ENCODE data around the gene IL23R. TPM values are rescaled to one million over a fixed set of nuclear protein-coding genes. Genes with fewer than 3 reads are reported as not detected.
A peak's percentile ranks its signal among the peaks of the same experiment; 100 is the strongest.

Gene IL23R
- total RNA-seq, 1 donor from 2014 or later: not detected

DNA sequence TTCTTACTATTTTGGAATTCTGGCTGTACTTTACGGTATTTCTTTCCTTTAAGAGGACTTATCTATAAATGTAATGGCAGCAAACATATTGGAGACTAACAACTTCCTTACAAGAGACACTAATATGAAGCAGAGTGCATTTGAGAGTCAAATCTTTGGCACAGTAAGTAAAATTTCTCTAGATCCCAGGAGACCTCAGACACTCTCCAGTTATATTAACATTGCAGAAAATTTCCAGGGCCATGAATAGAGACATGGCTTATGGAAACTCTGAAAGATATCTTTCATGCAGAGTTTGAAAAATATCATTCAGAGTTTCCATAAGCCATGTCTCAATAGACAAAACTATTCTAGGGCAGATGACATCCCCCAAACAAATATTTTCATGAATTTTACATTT is 51.2 kb downstream of the IL23R start:
- ATAC-seq (no peak), DNase-seq (no peak)
- intact Hi-C loops (cut with micrococcal nuclease): no loop called here

DNA sequence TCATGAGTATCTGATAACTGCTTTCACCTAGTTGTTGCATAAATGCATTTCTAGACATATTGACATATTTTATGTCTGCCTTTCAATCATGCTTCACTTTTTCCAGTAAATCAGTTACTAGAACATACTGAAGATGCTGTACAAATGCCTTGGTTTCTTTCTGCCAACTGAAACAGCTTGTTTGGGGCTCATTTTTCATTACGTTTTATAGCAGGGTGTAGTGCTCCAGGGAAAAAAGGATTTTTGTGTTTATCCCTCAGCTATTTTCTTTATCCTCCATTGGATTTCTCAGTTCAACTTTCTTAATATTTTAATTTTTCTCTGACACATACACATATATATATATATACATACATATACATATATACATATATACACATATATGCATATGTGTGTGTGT is 51.7 kb downstream of the IL23R start:
- ATAC-seq: no peak
- intact Hi-C loops (cut with micrococcal nuclease): no loop called here
- no peak for DNase-seq

- intact Hi-C loops (cut with micrococcal nuclease): no loop called here
- ATAC-seq (no peak), DNase-seq (no peak)
Measured at GRCh38 chr1:67224856-67225255, 58.6 kb downstream of the IL23R start.

- intact Hi-C loops (cut with micrococcal nuclease): no loop called here
- ATAC-seq (no peak), DNase-seq (no peak)
Measured at GRCh38 chr1:67226688-67227087, 60.4 kb downstream of the IL23R start.

GRCh38 chr1:67227196-67227595 is 60.9 kb downstream of the IL23R start:
- intact Hi-C loops (cut with micrococcal nuclease): no loop called here
- no peak for DNase-seq
- ATAC-seq: no peak

DNA sequence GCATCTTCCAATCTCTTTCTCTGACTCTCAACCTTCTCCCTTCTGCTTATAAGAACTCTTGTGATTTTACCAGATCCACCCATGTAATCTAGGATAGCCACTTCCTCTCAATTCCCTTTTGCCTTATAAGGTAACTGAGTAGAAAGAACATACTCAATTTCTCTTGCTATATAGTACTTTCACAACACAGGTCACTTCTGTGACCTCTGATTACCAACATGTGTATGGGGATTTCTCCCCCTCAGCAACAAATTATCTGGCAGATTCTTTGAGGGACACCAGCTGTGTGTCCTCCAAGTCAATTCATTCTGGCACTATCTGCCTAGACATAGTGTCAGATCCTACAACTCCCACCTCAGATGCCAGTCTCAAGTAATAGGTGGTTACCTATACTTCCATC is 62.5 kb downstream of the IL23R start:
- intact Hi-C loops (cut with micrococcal nuclease): no loop called here
- DNase-seq: no peak
- ATAC-seq: no peak

DNA sequence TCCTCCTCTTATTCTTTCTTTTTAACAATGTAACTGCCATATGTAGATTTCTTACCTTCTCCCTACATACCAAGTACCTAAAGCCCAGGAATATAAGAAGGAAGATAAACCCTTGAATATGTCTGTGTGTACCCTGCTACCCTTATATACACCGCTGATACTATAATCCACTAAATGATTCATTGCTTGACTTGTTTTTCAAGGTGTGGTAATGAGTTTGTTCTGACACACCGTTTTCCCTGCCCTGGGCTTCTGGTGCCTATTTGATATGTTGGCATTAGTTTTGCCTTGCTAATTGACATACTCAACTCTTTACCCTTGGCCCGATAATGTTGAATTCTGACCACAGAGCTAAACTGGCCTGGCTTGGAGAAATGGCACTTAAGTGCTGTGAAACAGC is 64.3 kb downstream of the IL23R start:
- no peak for DNase-seq
- intact Hi-C loops (cut with micrococcal nuclease): loop anchor here (5.0 kb wide), 1 partner anchor 272 kb away; no protein-coding TSS in a partner anchor
- no peak for ATAC-seq

DNA sequence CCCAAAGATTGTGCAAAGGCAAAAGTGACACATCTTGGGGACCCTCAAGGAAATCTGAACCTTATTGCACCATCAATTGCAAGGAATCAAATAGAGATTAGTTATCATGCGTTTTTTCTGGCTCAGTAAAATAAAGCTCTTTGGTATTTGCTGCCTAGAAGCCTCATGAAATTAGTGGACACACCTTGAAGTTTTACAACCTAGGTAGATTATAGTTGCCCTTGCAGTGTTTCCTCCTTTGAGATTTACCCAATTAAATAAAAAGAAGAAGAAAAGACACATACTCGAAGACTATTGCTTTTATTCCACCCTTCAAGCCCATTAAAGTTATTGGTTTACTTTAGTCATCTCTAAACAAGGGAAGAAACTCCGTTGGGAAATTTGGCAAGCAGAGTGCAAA is 70.0 kb downstream of the IL23R start:
- ATAC-seq (no peak), DNase-seq (no peak)
- intact Hi-C loops (cut with micrococcal nuclease): no loop called here

- ATAC-seq (no peak), DNase-seq (no peak)
- intact Hi-C loops (cut with micrococcal nuclease): no loop called here
Measured at GRCh38 chr1:67239738-67240137, 73.5 kb downstream of the IL23R start.

DNA sequence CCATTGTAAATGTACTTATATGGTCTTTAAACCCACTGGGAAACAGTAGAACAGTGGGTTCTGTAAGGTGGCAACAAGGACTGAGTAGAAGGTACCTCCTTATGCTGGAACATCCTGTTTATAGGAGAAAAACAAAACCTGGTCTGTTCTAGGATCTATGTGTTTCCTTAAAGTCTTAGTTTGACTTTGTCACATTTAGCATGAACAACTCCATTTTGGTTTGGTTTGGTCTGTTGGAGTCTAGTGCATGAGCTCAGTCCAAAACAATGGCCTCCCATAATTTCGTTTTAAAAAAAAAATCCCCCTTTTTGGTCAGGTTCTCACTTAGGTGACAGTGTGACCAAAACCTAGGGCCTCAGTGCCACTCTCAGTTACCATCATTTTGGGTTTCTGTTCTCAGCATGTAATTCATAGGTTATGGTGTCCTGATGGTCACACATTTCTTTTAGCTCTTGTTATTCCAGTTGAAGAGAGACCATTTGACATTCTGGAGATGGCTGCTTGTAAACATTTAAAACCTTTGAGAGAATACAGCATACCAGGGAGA is 75.0 kb downstream of the IL23R start:
- intact Hi-C loops (cut with micrococcal nuclease): no loop called here
- DNase-seq (no peak), ATAC-seq (no peak)

DNA sequence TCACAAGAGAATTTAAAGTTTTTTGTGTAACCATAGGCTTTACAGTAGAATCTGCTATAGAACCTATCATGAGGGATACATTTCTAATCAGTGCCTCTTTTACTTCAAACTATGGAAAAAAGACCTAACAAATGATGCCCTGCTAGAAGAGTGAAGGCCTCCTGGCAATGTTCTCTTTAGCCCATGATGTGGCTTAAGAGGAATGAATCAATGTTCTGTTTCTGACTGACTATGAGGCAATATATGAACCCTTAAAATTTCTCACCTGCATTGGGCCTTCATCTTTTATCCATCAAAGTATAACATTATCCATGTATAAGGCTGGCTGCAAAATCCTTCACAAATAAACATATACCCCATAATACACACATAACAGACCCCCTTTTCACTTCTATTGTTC is 75.8 kb downstream of the IL23R start:
- ATAC-seq (no peak), DNase-seq (no peak)
- intact Hi-C loops (cut with micrococcal nuclease): no loop called here

DNA sequence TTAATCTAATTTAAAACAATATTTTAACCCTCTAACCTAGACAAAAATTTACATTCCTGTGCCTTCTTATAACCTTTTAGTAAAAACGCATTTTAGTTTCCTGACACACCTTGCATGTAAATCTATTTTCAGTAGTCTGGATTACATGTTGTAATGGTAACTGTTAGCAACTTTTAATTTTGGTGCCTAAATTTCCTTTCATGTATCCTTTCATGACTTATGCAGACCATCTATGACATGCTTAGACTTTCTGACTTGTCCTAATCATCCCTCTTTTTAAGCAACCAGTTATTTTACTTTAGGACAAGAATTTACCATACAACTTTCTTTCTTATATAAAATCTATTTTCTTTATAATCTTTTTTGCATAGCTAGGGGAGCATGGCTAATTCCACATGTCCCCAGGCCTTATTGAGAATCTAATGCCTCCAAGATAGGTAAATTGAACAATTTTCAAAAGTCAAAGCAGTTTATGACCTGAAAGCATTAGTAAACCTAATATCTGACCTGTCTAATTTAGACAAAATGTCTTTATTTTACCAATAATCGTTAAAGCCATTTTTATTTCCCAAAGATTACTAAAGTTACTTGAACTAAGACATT is 83.9 kb downstream of the IL23R start:
- DNase-seq (no peak), ATAC-seq (no peak)
- intact Hi-C loops (cut with micrococcal nuclease): no loop called here

- intact Hi-C loops (cut with micrococcal nuclease): no loop called here
- no peak for DNase-seq
- ATAC-seq: peak; percentile 44
Measured at GRCh38 chr1:67256291-67257172, 90.3 kb downstream of the IL23R start.

DNA sequence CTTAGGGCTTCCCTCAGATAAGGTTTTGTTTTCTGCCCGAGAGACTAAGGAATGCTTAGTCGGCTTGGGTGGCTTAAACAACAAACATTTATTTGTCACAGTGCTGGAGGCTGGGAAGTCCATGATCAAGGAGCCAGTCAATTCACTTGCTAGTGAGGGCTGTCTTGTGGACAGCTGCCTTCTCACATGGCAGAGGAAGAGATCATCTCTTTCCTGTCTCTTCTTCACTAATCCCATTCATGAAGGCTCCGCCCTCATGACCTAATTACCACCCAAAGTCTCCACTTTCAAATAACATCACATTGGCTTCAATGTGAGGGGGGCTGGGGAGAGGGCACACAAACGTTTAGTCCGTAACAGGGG is 90.9 kb downstream of the IL23R start:
- intact Hi-C loops (cut with micrococcal nuclease): no loop called here
- ATAC-seq (no peak), DNase-seq (no peak)

DNA sequence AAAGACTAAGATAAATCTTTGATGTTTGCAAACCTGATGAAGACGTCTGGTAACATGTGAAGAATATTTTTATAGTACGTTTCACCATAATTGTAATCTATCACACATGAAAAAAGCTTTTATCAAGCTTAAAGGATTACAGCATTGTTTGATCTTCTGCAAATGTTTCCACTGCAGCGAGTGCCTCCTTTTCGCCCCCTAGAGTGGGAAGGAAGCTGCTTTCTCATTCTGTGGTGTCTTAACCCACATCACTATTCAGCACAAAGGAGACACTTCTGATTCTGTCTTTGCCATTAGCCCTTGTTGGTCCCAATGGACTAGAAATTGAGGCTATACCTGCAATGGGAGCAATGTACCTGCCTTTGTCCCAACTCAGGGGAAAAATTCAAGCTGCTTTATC is 95.4 kb downstream of the IL23R start:
- intact Hi-C loops (cut with micrococcal nuclease): no loop called here

GRCh38 chr1:67262735-67263134 is 96.5 kb downstream of the IL23R start:
- intact Hi-C loops (cut with micrococcal nuclease): no loop called here
- no peak for ATAC-seq
- no peak for DNase-seq

More for the DNA sequence above, 95.4 kb downstream of the IL23R start:
- no peak for ATAC-seq
- no peak for DNase-seq

GRCh38 chr1:67264152-67264551 is 97.9 kb downstream of the IL23R start:
- no peak for DNase-seq
- no peak for ATAC-seq
- intact Hi-C loops (cut with micrococcal nuclease): no loop called here

GRCh38 chr1:67264899-67265298 is 98.6 kb downstream of the IL23R start:
- DNase-seq (no peak), ATAC-seq (no peak)
- intact Hi-C loops (cut with micrococcal nuclease): no loop called here

GRCh38 chr1:67269061-67269460 is 102.8 kb downstream of the IL23R start:
- ATAC-seq (no peak), DNase-seq (no peak)
- intact Hi-C loops (cut with micrococcal nuclease): no loop called here

DNA sequence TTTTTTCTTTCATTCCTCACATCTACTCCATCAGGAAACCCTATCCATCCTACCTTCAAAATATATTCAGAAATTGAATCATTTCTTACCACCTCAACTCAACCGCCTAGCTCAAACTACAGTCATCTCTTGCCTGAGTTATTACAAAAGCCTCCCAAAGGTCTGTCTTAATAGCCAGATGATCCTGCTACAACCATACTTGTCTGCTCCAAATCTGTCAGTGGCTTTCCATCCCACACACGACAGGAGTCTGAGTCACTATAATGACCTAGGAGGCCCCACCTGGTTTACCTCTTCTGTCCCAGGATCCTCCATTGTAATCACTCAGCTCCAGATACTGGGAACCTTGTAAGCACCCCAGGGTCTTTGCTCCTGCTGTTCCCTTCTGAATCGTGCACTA is 104.3 kb downstream of the IL23R start:
- intact Hi-C loops (cut with micrococcal nuclease): no loop called here
- DNase-seq (no peak), ATAC-seq (no peak)

DNA sequence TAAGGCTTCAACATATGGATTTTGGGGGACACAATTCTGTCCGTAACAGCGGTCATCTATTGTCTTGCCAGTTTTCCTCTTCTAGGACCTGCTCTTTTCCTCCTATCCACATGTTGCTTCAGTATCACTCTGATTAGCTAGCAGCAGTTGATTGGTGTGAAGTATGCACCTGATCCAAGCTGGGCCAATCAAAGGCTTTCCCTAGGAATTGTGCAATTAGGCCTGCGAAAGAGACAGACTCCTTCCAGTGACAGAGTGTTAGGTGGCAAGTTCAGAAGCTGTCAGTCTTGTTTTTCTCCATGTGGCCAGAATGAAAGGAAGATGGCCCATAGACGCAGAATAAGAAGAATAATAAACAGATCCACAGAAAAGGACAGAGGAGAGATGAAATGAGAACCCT is 107.3 kb downstream of the IL23R start:
- ATAC-seq (no peak), DNase-seq (no peak)
- intact Hi-C loops (cut with micrococcal nuclease): no loop called here

All from left ventricle myocardium superior (tissue), 1 donor.